ENCODE measurements around the gene WNT9A. TPM values are rescaled to one million over a fixed set of nuclear protein-coding genes. Genes with fewer than 3 reads are reported as not detected.

WNT9A gene
- total RNA-seq, 2 experiments from 2014 or later = 0.07 to 0.12 TPM

DNA sequence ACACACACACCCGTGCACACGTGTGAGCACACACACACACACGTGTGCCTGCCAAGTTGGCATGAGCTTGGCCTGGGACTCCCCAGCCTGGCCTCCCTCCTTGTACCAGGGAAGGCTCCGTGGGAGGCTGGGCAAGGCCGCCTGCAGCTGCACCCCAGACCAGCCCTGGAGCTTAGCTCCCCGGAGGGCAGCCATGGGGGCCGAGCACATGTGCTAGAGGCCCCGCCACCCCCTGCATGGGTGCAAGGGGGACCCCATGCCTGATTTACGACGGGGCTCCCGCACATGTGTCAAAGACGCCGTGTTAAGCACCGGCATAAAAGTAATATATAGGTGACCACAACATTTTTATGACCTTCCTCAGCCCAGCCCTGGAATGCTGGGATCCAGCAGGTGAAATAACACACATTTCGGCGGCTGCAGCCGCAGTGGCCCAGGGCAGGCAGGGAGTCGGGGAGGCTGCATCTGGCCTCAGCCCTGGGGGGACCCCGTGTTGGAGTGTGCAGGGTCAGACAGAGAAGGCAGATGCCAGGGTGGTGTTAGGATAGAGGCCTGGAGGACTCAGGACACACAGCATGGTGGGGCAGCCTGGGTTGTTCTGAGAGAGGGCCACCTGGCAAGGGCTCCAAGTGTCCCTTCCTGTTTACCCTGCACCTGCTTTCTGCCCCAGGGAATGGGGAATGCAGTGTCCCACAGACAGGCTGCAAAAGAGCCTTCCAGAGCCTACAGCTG lies 56.3 kb downstream of the WNT9A start:
- ChIA-PET CTCF (no interaction called here), POLR2A (no interaction called here)
- DNase-seq = peak; percentile 7
- no peaks in the 10 kb centered on the region for H3K27me3 Mint-ChIP-seq
- no peak overlapping the region for H3K27ac Mint-ChIP-seq
- H3K4me3 Mint-ChIP-seq = no peak overlapping the region
- peaks cover 2% of the 10 kb centered on the region for H3K4me1 Mint-ChIP-seq (ENCODE audit: low read depth)
- intact Hi-C loops (cut with micrococcal nuclease) = no loop called here
- H3K36me3 Mint-ChIP-seq = no peaks in the 10 kb centered on the region
- H3K9me3 Mint-ChIP-seq = no peaks in the 10 kb centered on the region

DNA sequence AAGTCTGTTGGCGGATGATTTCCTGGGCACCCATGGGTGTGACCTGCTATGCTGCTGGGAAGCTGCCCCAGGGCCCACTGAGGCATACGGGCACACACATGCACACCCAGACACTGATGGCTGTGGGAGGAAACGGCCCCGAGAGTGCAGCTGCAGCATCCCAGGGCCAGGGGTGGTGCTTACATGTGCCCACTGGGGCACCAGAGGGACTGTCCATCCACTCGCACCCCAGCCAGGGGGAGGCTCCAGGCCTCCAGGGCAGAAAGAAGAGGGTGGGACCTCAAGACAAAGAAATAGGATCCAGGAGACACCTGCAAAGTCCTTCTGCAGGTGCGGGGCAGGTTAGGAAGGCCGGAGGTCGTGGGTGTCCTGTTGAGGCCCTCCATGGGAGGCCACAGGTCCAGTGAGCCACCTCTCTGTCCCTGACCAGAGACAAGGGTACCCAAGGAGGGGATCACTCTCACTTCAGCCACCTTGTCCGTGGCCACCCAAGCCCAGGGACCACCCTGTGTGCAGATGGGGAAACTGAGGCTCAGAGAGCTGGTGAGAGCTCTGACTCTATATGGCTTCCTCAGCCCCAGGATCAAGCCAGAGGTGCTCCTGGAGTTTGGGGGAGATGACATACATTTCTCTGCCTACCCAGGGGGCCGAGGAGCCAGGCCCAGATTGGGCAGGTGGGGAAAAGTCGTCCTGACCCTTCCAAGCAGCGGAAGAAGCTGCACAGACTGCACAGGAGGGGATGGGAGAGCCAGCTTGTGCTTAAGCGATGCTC lies 57.1 kb downstream of the WNT9A start:
- Mint-ChIP-seq H3K36me3 (no peaks in the 10 kb centered on the region), H3K27me3 (no peaks in the 10 kb centered on the region), H3K4me1 (ENCODE audit: low read depth) (peaks cover 6% of the 10 kb centered on the region), H3K4me3 (no peak overlapping the region), H3K27ac (no peak overlapping the region), H3K9me3 (no peaks in the 10 kb centered on the region)
- CTCF ChIA-PET = no interaction called here
- intact Hi-C loops (cut with micrococcal nuclease) = no loop called here
- POLR2A ChIA-PET = no interaction called here
- peak; percentile 7 for DNase-seq

DNA sequence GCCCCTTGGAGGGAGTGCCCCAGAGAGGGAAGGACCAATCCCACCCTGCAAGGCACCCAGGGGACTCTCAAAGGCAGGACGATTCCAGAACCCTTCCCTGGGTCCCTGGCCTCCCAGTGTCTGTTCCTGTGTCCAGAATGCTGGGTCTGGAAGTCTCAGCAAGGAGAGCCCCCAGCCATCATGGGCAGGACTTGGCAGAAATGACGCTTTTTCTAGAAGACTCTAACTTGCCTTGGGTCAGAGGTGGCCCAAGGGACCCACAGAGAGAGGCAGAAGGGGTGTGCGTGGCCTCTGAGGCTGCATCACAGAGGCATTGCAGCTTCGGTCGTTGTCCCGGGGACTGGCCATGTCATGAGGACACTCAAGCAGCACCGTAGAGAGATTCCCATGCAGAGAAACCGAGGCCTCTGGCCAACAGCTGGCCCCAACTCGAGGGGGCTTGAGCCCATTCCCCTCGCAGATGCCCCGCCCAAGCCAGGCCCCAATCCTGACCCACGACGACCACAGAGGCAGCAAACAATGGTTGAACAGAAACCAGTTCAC lies 57.8 kb downstream of the WNT9A start:
- Mint-ChIP-seq H3K4me1 (ENCODE audit: low read depth) (peaks cover 12% of the 10 kb centered on the region), H3K27ac (no peak overlapping the region), H3K36me3 (no peaks in the 10 kb centered on the region), H3K27me3 (no peaks in the 10 kb centered on the region), H3K9me3 (no peaks in the 10 kb centered on the region), H3K4me3 (no peak overlapping the region)
- ChIA-PET CTCF (no interaction called here), POLR2A (no interaction called here)
- peak; percentile 6 for DNase-seq
- intact Hi-C loops (cut with micrococcal nuclease) = loop anchor here (10.0 kb wide), 1 partner anchor 125 kb away; no protein-coding TSS in a partner anchor

DNA sequence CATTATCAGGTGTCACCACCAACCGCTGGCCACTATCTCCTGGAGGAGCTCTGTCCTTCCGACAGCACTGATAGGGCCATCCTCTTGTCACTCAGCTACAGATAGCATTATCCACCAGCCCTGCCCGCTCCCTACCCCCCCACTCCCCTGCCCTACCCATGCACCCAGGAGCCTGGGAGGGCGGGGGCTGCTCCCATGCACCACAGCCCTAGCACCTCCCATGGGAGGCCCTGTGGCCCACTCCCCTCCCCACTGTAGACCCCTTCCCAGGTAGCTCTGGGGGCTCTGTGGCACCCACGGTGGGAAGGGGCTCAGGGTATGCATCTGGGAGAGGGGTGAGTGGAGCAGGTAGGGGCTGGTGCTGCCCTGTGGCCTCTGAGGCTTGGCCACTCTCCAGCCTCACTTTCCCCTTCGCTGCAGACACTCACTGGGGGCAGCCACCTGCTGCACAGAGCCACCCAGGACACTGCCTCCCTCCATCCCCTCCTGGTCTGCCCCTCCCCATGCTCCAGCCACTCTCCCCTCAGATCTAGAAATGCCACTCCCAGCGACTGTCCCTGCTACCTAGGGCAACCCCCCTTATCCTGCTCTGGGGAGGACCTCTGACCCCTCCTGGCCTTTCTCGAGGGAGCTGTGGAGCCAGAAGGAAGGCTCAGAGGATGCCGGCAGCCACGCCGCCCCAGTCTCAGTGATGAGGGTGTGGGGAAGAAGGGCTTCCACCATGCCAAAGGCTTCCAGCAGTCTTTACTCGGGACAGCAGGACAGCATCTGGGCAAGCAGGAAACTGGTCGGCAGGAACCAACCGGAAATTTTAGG lies 58.5 kb downstream of the WNT9A start:
- ChIA-PET CTCF (no interaction called here), POLR2A (no interaction called here)
- Mint-ChIP-seq H3K36me3 (no peaks in the 10 kb centered on the region), H3K27me3 (no peaks in the 10 kb centered on the region), H3K4me3 (no peak overlapping the region), H3K27ac (no peak overlapping the region), H3K9me3 (no peaks in the 10 kb centered on the region), H3K4me1 (ENCODE audit: low read depth) (peaks cover 17% of the 10 kb centered on the region)
- peak; percentile 7 for DNase-seq
- intact Hi-C loops (cut with micrococcal nuclease) = loop anchor here (10.0 kb wide), 1 partner anchor 124 kb away; no protein-coding TSS in a partner anchor

DNA sequence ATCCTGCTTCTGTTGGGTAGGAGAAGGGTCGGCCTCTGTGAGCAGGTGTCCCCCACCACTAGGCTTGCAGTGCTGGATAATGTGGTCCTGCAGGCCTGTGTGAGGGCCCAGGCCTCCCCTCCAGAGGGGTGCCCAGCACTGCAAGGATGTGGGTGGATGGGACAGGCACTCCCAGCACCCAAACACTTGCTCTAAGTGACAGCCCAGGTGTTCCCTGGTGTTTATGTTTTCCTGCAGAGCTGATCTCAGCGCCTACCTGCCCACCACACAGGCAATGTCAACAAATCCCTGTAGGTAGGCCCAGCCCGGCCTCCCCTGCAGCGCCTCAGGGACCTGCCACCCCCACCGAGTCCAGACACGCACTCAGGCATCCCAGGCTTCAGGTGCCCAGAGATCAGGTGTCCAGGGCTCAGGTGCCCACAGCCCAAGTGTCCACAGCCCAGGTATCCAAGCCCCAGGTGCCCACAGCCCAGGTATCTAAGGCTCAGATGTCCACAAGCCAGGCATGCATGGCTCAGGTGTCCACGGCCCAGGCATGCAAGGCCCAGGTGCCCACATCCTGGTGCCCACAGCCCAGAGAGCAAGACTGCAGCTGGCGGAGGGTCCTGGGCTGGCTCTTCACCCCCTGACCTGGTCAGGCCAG lies 59.2 kb downstream of the WNT9A start:
- CTCF ChIA-PET = no interaction called here
- POLR2A ChIA-PET = no interaction called here
- H3K27ac Mint-ChIP-seq = peak overlapping the region; percentile 13

DNA sequence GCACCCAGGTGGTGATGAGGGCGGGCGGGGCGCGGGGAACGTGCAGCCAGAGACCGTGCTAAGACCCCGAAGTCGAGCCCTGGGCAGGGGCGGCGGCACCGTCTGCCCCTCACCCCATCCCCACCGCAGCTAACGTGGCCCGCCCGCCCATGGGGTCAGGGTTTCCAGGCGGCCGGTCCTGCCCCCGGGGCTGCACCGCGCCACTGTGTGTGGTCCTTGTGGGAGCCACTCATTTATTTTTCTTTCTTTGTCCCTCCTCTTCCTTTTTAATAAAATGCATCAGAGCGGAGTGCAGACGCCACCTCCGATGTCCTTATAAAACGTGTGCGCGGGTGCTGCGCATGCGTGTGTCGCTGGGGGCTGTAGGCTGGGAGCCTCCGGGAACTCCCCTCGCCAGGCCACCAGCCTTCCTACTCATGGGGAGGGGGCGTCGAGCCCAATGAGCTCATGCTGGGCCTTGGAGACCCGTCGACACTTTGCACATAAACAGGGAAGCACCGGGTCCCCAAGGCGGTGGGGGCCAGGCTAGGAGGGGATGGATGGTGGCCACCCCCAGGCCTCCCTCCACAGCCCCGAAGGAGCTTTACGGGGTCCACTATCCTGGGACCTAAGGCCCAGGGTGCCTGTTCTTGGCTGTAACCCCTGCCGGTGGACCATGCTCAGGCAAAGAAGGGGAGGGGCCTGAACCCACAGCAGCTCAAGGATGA lies 59.9 kb downstream of the WNT9A start:
- intact Hi-C loops (cut with micrococcal nuclease) = loop anchor here (10.0 kb wide), 1 partner anchor 123 kb away; no protein-coding TSS in a partner anchor
- ChIA-PET POLR2A (no interaction called here), CTCF (no interaction called here)
- peaks cover 20% of the 10 kb centered on the region for H3K4me1 Mint-ChIP-seq (ENCODE audit: low read depth)
- no peaks in the 10 kb centered on the region for H3K27me3 Mint-ChIP-seq
- DNase-seq = peak; percentile 37
- no peaks in the 10 kb centered on the region for H3K36me3 Mint-ChIP-seq
- no peaks in the 10 kb centered on the region for H3K9me3 Mint-ChIP-seq
- peak overlapping the region; percentile 54 for H3K27ac Mint-ChIP-seq
- peak overlapping the region; percentile 32 for H3K4me3 Mint-ChIP-seq

More for the DNA sequence above, 59.2 kb downstream of the WNT9A start:
- H3K36me3 Mint-ChIP-seq = no peaks in the 10 kb centered on the region
- no peak overlapping the region for H3K4me3 Mint-ChIP-seq
- peak; percentile 9 for DNase-seq
- intact Hi-C loops (cut with micrococcal nuclease) = loop anchor here (10.0 kb wide), 1 partner anchor 124 kb away; no protein-coding TSS in a partner anchor
- H3K9me3 Mint-ChIP-seq = no peaks in the 10 kb centered on the region
- H3K27me3 Mint-ChIP-seq = no peaks in the 10 kb centered on the region
- H3K4me1 Mint-ChIP-seq (ENCODE audit: low read depth) = peaks cover 20% of the 10 kb centered on the region

DNA sequence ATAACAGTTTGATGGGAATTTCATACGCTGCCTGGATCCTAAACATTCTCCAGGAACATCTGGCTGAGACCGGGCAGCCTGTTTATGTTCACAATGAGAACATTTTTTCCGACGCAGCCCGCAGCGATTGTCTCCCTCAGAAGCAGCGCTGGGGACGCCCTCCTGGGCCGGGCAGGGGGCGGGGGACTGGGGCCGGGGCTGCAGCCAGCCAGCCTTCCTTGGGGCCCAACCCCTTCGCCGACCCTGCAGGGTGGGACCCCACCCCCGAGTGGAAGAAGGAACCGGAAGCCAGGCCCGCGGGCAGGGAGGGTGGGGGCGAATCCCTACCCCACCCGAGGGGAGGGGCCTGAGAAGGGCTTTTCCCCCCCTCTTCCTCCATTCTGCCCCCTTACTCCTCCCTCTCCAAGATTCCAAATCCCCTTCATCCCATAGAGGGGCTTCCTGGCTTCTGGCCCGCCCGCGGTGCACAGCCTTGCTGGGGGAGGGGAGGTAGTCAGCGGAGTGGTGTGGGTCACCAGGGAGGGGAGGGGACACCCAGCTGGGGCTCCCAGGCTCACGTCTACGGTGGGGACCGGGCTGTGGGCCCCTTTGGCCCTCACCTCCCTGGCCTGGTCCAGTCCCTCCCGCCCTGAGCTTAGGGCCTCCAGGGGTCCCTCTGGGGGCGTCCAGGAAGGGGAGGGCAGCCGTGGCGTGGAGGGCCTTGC lies 60.6 kb downstream of the WNT9A start:
- Mint-ChIP-seq H3K4me1 (ENCODE audit: low read depth) (peaks cover 22% of the 10 kb centered on the region), H3K4me3 (no peak overlapping the region), H3K27me3 (no peaks in the 10 kb centered on the region), H3K27ac (no peak overlapping the region), H3K36me3 (no peaks in the 10 kb centered on the region), H3K9me3 (no peaks in the 10 kb centered on the region)
- ChIA-PET CTCF (no interaction called here), POLR2A (no interaction called here)
- intact Hi-C loops (cut with micrococcal nuclease) = loop anchor here (10.0 kb wide), 1 partner anchor 122 kb away; no protein-coding TSS in a partner anchor
- DNase-seq = peak; percentile 40

DNA sequence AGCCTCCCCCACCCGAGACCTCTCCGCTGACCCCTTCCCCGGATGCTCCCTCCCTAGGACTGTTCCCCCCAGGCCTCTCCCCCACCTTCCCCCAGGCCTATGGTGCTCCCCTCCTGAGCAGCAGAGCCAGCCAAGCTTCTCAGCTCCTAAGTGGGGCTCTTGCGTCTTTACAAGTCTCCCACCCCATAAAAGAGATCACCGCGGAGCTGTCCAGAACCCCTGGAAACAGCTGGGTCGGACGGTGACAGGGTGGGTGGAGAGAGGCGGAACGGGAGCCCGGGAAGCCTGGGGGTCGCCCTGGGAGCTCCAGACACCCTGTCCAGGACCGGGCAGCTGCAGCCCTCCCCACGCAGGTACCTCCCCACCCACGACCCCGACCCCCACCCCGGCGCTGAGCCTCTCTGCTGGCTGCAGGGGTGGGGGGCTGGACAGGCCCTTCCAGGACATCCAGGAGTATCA lies 61.2 kb downstream of the WNT9A start:
- intact Hi-C loops (cut with micrococcal nuclease) = loop anchor here (10.0 kb wide), 1 partner anchor 122 kb away; no protein-coding TSS in a partner anchor
- DNase-seq = no peak
- Mint-ChIP-seq H3K27ac (no peak overlapping the region), H3K4me1 (ENCODE audit: low read depth) (peaks cover 22% of the 10 kb centered on the region), H3K36me3 (no peaks in the 10 kb centered on the region), H3K27me3 (no peaks in the 10 kb centered on the region), H3K4me3 (no peak overlapping the region), H3K9me3 (no peaks in the 10 kb centered on the region)
- ChIA-PET CTCF (no interaction called here), POLR2A (no interaction called here)

DNA sequence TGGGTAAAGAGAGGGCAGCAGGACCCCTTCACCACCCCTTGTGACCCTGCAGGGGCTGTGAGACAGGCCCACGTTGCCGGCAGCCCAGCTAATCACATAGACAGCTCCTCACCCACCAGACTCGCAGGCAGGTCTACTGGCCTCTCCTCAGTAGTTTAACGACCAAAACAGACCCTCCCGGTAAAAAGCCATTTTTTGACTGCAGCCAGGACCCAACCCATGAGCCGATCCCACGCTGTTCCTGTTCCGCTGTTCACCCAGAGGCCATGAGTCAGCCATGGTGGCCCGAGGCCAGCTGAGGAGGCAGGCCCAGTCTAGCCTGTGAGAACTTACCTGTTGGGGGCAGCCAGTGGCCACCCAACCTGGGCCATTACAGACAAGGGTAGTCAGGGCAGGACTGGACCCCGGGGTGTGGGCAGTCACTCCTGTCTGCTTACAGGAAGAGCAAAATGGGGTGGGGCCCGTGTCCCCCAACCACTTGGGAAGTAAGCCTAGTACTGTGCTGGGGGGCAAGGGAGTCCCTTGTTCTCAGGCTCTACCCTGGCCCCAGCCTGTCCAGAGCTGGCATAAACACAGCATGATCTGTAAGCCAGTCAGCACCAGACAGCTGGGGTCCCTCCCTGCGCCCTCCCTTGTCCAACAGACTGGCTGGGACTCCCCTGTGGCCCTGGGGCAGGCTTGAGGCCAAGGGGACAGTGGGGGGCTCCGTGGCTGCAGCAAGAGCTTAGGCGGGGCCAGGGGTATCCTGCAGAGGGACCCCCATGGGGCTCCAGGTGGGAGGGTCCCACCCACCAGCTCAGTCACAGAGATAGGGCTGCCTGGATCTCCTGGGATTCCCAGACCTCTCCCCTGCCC lies 61.9 kb downstream of the WNT9A start:
- DNase-seq = peak; percentile 39
- ChIA-PET CTCF (no interaction called here), POLR2A (no interaction called here)
- Mint-ChIP-seq H3K27me3 (no peaks in the 10 kb centered on the region), H3K27ac (peak overlapping the region; percentile 28), H3K4me1 (ENCODE audit: low read depth) (peaks cover 22% of the 10 kb centered on the region), H3K36me3 (no peaks in the 10 kb centered on the region), H3K9me3 (no peaks in the 10 kb centered on the region), H3K4me3 (peak overlapping the region; percentile 2)
- intact Hi-C loops (cut with micrococcal nuclease) = loop anchor here (10.0 kb wide), 1 partner anchor 121 kb away; no protein-coding TSS in a partner anchor

DNA sequence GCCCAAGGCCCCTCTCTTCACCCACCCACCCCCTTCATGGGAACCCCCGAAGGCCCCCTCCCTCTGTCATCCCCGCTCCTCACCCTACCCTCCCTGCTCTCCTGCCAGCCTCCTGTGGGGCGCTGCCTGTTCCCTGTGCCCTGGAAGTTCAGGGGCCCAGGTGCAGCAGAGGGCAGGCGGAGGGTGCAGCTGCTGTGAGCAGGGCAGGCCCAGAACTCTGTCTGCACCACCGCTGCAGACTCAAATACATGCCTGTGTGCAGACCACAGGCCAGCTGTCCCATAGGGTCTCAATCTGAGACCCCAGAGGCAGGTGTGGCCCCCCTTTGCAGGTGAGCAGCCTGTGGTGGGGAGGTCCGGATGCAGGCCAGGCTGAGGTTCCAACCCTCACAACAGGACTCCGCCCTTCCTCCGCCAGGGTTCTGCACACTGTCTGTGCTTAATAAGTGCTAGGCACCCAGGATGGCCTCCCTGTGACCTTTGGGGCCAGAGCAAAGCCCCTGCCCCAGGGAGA lies 62.5 kb downstream of the WNT9A start:
- CTCF ChIA-PET = no interaction called here
- no peaks in the 10 kb centered on the region for H3K9me3 Mint-ChIP-seq
- H3K4me3 Mint-ChIP-seq = peak overlapping the region; percentile 2
- H3K27ac Mint-ChIP-seq = no peak overlapping the region
- no peaks in the 10 kb centered on the region for H3K27me3 Mint-ChIP-seq
- POLR2A ChIA-PET = interaction anchor here (0.6 kb wide), 1 partner anchor 63 kb away, joined by 3 read pairs; no protein-coding TSS in a partner anchor
- peak; percentile 46 for DNase-seq
- intact Hi-C loops (cut with micrococcal nuclease) = loop anchor here (10.0 kb wide), 1 partner anchor 120 kb away; no protein-coding TSS in a partner anchor
- no peaks in the 10 kb centered on the region for H3K36me3 Mint-ChIP-seq
- peaks cover 22% of the 10 kb centered on the region for H3K4me1 Mint-ChIP-seq (ENCODE audit: low read depth)
